AG09319 (cell line): ENCODE measurements around the gene PTPN5.
A peak's percentile ranks its signal among the peaks of the same experiment; 100 is the strongest.

Source experiments
- DNase-seq: peaks from one replicate; pipeline ENCODE4 v3.0.0-alpha.2; 2010; ENCODE audit warnings: low read depth; ENCODE audit errors: extremely low read depth
- CTCF ChIP-seq: IDR thresholded peaks from 2 replicates; pipeline ENCODE4 v1.5.1; 2011; ENCODE audit warnings: low read depth, mild to moderate bottlenecking, inconsistent platforms, low read length, moderate library complexity

Gene PTPN5

GRCh38 chr11:18730020-18730419, 61.6 kb downstream of the PTPN5 start:
- TF ChIP-seq CTCF = no peak
- no peak for DNase-seq

- no peak for DNase-seq
- TF ChIP-seq CTCF = no peak
Measured at GRCh38 chr11:18729426-18729825, 62.2 kb downstream of the PTPN5 start.

- DNase-seq = no peak
- no peak for TF ChIP-seq CTCF
Measured at GRCh38 chr11:18728658-18729057, 62.9 kb downstream of the PTPN5 start.

- DNase-seq = no peak
- peak; percentile 84 for TF ChIP-seq CTCF
Measured at GRCh38 chr11:18727479-18728236, 63.9 kb downstream of the PTPN5 start.

GRCh38 chr11:18726040-18726439, 65.6 kb downstream of the PTPN5 start, which contains the start of gene IGSF22:
Gene IGSF22, minus strand, starts transcription at chr11:18726188. Its CDS starts 1,952 bp downstream, at chr11:18724236.
- TF ChIP-seq CTCF = no peak

GRCh38 chr11:18723991-18724390, 67.6 kb downstream of the PTPN5 start:
- no peak for DNase-seq
- TF ChIP-seq CTCF = no peak

More at GRCh38 chr11:18726040-18726439, 65.6 kb downstream of the PTPN5 start, which contains the start of gene IGSF22:
- no peak for DNase-seq

GRCh38 chr11:18722293-18722637, 69.3 kb downstream of the PTPN5 start:
- TF ChIP-seq CTCF = no peak
- no peak for DNase-seq
